NCI-H2081 treated with DMSO at 0.1 percent for 48 hours (cell line): ENCODE measurements around the gene TMEM212.

ENCODE experiments used
- DNase-seq: peaks from one replicate; lab custom pipeline; 2025; lab: John Stamatoyannopoulos, UW

TMEM212 gene

GRCh38 chr3:171834461-171834801 is 8.7 kb upstream of the TMEM212 start:
- DNase-seq: no peak

- DNase-seq: no peak
Measured at GRCh38 chr3:171835116-171835515, 8.0 kb upstream of the TMEM212 start.

GRCh38 chr3:171835613-171836012 is 7.5 kb upstream of the TMEM212 start:
- no peak for DNase-seq

- no peak for DNase-seq
Measured at GRCh38 chr3:171836855-171837254, 6.3 kb upstream of the TMEM212 start.

- no peak for DNase-seq
Measured at GRCh38 chr3:171837698-171838097, 5.5 kb upstream of the TMEM212 start.

- DNase-seq: no peak
Measured at GRCh38 chr3:171838218-171838720, 4.9 kb upstream of the TMEM212 start.

GRCh38 chr3:171839270-171839669 is 3.9 kb upstream of the TMEM212 start:
- no peak for DNase-seq

- DNase-seq: no peak
Measured at GRCh38 chr3:171840445-171840810, 2.7 kb upstream of the TMEM212 start.

- no peak for DNase-seq
Measured at GRCh38 chr3:171840811-171841619, 2.1 kb upstream of the TMEM212 start.

GRCh38 chr3:171841620-171842000 is 1.5 kb upstream of the TMEM212 start:
- DNase-seq: no peak

GRCh38 chr3:171844873-171845272 is 1.7 kb downstream of the TMEM212 start:
- no peak for DNase-seq

- no peak for DNase-seq
Measured at GRCh38 chr3:171845481-171846284, 2.5 kb downstream of the TMEM212 start.

- no peak for DNase-seq
Measured at GRCh38 chr3:171846597-171846996, 3.4 kb downstream of the TMEM212 start.

GRCh38 chr3:171847133-171847532 is 4.0 kb downstream of the TMEM212 start:
- no peak for DNase-seq

- no peak for DNase-seq
Measured at GRCh38 chr3:171847595-171848259, 4.6 kb downstream of the TMEM212 start.

GRCh38 chr3:171849617-171850319 is 6.6 kb downstream of the TMEM212 start:
- DNase-seq: no peak

GRCh38 chr3:171850320-171850959 is 7.3 kb downstream of the TMEM212 start:
- DNase-seq: no peak

- DNase-seq: no peak
Measured at GRCh38 chr3:171850960-171851659, 8.0 kb downstream of the TMEM212 start.

- no peak for DNase-seq
Measured at GRCh38 chr3:171851660-171852058, 8.5 kb downstream of the TMEM212 start.

- DNase-seq: no peak
Measured at GRCh38 chr3:171854649-171855305, 11.6 kb downstream of the TMEM212 start.
